Lower leg skin (tissue), 3 donors: ENCODE results near the gene PLEKHA1.

Source experiments
- POLR2A ChIP-seq, 2 donors: fragments of 450-650 bp; IDR thresholded peaks; one replicate each; pipeline ENCODE4 v1.6.1; 2016 to 2017; ENCODE audit warnings: antibody characterized with exemption in 2 of 2, mild to moderate bottlenecking in 1 of 2, moderate library complexity in 1 of 2
- TF ChIP-seq, protein P1 (sequence below), 3 donors: fragments of 450-650 bp; IDR thresholded peaks; one replicate each; pipeline ENCODE4 v1.5.1; 2016; ENCODE audit warnings: antibody characterized with exemption in 3 of 3, mild to moderate bottlenecking in 3 of 3, moderate library complexity in 2 of 3

DNA sequence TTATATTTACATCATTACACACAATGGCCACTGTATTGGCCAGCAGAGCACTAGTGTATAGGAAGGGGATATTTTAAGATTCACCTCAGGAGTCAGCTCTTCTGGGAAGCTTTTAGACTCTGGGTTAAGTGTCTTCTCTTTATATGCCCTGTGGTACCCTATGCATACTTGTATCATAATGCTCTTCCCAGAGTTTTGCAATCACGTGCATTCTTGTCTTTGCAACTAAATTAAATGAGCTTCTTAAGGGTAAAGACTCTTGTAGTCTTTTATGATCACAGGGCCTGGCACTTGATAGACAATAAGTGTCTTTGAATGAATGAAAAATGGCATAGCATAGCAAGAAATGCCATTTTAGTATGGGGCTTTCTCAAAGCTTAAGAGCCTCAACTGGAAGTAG, 44.5 kb downstream of the PLEKHA1 start:
- TF ChIP-seq, protein P1, sequence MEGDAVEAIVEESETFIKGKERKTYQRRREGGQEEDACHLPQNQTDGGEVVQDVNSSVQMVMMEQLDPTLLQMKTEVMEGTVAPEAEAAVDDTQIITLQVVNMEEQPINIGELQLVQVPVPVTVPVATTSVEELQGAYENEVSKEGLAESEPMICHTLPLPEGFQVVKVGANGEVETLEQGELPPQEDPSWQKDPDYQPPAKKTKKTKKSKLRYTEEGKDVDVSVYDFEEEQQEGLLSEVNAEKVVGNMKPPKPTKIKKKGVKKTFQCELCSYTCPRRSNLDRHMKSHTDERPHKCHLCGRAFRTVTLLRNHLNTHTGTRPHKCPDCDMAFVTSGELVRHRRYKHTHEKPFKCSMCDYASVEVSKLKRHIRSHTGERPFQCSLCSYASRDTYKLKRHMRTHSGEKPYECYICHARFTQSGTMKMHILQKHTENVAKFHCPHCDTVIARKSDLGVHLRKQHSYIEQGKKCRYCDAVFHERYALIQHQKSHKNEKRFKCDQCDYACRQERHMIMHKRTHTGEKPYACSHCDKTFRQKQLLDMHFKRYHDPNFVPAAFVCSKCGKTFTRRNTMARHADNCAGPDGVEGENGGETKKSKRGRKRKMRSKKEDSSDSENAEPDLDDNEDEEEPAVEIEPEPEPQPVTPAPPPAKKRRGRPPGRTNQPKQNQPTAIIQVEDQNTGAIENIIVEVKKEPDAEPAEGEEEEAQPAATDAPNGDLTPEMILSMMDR (IDR thresholded peaks at IDR 0.05) = no peak
- no peak for TF ChIP-seq POLR2A (IDR thresholded peaks at IDR 0.05)
